Measurements from ENCODE around the gene SNRPA.
A peak's percentile ranks its signal among the peaks of the same experiment; 100 is the strongest.

SNRPA gene

GRCh38 chr19:40716482-40717324 is 34.3 kb upstream of the SNRPA start, which contains the start of the genes COQ8B and ITPKC:
COQ8B (minus strand) TSS chr19:40716886; CDS start chr19:40714632, 2,254 bp downstream.
ITPKC (plus strand) TSS chr19:40717112; CDS start chr19:40717136, 24 bp downstream.
- TF ChIP-seq GLIS3 (CRISPR knock-in tag; IDR thresholded peaks at IDR 0.05) (0 out of 2 replicates have a peak, but pooled peaks have one; percentile 54), ZNF70 (CRISPR knock-in tag; IDR thresholded peaks at IDR 0.05) (no peak), CSDC2 (CRISPR knock-in tag; IDR thresholded peaks at IDR 0.05) (0 out of 2 replicates have a peak, but pooled peaks have one; percentile 34)
- peak; percentile 55 for ATAC-seq

DNA sequence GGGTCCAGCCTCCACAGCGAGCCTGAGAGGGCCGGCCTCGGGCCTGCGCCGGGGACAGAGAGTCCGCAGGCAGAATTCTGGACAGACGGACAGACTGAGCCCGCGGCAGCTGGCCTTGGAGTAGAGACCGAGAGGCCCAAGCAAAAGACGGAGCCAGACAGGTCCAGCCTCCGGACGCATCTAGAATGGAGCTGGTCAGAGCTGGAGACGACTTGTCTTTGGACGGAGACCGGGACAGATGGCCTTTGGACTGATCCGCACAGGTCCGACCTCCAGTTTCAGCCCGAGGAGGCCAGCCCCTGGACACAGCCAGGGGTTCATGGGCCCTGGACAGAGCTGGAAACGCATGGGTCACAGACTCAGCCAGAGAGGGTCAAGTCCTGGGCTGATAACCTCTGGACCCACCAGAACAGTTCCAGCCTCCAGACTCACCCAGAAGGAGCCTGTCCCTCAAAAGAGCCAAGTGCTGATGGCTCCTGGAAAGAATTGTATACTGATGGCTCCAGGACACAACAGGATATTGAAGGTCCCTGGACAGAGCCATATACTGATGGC is 33.6 kb upstream of the SNRPA start:
- no peak for TF ChIP-seq ZFP3 (CRISPR knock-in tag; IDR thresholded peaks at IDR 0.05)
- no peak for TF ChIP-seq SNAI2 (CRISPR knock-in tag; IDR thresholded peaks at IDR 0.05)
- TF ChIP-seq POU6F1 (CRISPR knock-in tag; IDR thresholded peaks at IDR 0.05; ENCODE audit: borderline replicate concordance, low read depth): no peak
- TF ChIP-seq, protein P1, sequence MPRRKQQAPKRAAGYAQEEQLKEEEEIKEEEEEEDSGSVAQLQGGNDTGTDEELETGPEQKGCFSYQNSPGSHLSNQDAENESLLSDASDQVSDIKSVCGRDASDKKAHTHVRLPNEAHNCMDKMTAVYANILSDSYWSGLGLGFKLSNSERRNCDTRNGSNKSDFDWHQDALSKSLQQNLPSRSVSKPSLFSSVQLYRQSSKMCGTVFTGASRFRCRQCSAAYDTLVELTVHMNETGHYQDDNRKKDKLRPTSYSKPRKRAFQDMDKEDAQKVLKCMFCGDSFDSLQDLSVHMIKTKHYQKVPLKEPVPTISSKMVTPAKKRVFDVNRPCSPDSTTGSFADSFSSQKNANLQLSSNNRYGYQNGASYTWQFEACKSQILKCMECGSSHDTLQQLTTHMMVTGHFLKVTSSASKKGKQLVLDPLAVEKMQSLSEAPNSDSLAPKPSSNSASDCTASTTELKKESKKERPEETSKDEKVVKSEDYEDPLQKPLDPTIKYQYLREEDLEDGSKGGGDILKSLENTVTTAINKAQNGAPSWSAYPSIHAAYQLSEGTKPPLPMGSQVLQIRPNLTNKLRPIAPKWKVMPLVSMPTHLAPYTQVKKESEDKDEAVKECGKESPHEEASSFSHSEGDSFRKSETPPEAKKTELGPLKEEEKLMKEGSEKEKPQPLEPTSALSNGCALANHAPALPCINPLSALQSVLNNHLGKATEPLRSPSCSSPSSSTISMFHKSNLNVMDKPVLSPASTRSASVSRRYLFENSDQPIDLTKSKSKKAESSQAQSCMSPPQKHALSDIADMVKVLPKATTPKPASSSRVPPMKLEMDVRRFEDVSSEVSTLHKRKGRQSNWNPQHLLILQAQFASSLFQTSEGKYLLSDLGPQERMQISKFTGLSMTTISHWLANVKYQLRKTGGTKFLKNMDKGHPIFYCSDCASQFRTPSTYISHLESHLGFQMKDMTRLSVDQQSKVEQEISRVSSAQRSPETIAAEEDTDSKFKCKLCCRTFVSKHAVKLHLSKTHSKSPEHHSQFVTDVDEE (CRISPR knock-in tag; IDR thresholded peaks at IDR 0.05): no peak
- no peak for TF ChIP-seq GLIS3 (CRISPR knock-in tag; IDR thresholded peaks at IDR 0.05)
- TF ChIP-seq BACH2 (CRISPR knock-in tag; IDR thresholded peaks at IDR 0.05; ENCODE audit: borderline replicate concordance): no peak
- TF ChIP-seq TOX (CRISPR knock-in tag; IDR thresholded peaks at IDR 0.05; ENCODE audit: borderline replicate concordance): no peak
- no peak for TF ChIP-seq ZNF565 (CRISPR knock-in tag; conservative IDR thresholded peaks at IDR 0.05; ENCODE audit: low read depth)

DNA sequence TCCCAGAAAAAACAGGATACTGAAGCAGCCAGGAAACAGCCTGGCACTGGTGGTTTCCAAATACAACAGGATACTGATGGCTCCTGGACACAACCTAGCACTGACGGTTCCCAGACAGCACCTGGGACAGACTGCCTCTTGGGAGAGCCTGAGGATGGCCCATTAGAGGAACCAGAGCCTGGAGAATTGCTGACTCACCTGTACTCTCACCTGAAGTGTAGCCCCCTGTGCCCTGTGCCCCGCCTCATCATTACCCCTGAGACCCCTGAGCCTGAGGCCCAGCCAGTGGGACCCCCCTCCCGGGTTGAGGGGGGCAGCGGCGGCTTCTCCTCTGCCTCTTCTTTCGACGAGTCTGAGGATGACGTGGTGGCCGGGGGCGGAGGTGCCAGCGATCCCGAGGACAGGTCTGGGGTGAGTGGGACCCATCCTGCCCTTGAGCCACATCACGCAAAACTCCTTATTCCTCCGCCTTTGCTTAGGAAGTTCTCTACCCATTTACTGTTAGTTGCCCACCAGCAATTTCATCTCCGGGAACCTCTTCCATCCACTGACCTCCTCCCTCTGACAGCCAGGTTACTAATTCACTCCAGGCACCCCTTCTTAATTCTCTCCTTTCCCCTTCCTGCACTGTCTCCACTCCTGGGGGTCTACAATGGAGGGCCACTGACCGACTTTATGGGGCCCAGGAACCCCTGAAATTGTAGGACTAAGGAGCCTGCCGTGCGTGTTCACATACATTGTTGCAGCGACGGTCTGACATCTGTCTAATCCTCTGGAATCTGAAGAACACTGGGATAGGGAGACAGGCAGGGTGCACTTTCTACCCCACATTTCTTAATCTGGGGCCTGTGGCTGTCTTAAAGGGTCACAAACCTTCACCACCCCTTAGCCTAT is 32.9 kb upstream of the SNRPA start:
- TF ChIP-seq GLIS3 (CRISPR knock-in tag; IDR thresholded peaks at IDR 0.05) (no peak), ZFP30 (CRISPR knock-in tag; IDR thresholded peaks at IDR 0.05) (no peak), ZFP3 (CRISPR knock-in tag; IDR thresholded peaks at IDR 0.05) (no peak), ZNF8 (CRISPR knock-in tag; IDR thresholded peaks at IDR 0.05) (no peak), CREB5 (CRISPR knock-in tag; IDR thresholded peaks at IDR 0.05; ENCODE audit: low read depth) (no peak), ZNF565 (CRISPR knock-in tag; conservative IDR thresholded peaks at IDR 0.05; ENCODE audit: low read depth) (no peak), ZNF70 (CRISPR knock-in tag; IDR thresholded peaks at IDR 0.05) (no peak), RARB (CRISPR knock-in tag; IDR thresholded peaks at IDR 0.05) (no peak), CSDC2 (CRISPR knock-in tag; IDR thresholded peaks at IDR 0.05) (no peak), TOX (CRISPR knock-in tag; IDR thresholded peaks at IDR 0.05; ENCODE audit: borderline replicate concordance) (no peak), ESRRG (CRISPR knock-in tag; IDR thresholded peaks at IDR 0.05) (no peak), ISL1 (CRISPR knock-in tag; IDR thresholded peaks at IDR 0.05) (no peak), ARNTL (CRISPR knock-in tag; IDR thresholded peaks at IDR 0.05; ENCODE audit: borderline replicate concordance, low read depth) (no peak)
- no peak for ATAC-seq

More for the DNA sequence above, 33.6 kb upstream of the SNRPA start:
- no peak for ATAC-seq

DNA sequence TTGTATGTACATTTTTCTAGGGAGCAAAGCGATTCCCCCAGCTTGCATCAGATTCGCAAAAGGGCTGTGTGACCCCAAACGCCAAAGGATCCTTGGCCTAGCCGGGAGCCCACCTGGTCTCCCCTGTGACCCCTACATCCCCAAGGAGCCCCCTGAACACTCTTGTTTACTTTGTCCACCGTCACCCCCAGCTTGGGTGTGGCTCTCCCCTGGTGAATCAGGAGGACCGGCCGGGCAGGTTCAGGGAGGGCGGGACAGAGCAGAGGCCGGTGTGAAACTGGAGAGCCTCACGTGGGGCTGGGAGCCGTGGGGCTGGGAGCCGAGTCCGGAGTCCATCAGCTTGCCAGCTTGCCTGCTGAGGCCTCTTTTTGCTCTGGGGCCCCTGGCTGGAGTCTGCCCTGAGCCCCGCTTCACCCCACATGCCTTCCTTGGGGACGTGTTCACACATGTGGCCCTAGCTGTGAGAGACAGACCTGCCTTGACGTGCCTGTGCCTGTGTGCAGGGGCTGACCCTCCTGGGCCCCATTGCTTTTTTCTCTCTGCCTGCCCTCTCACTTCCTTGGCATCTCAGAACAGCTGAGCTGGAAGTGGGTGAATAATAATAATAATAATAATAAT is 32.1 kb upstream of the SNRPA start:
- no peak for TF ChIP-seq ZFP3 (CRISPR knock-in tag; IDR thresholded peaks at IDR 0.05)
- TF ChIP-seq, protein P1 (CRISPR knock-in tag; IDR thresholded peaks at IDR 0.05): no peak
- no peak for TF ChIP-seq POU6F1 (CRISPR knock-in tag; IDR thresholded peaks at IDR 0.05; ENCODE audit: borderline replicate concordance, low read depth)
- TF ChIP-seq ISL1 (CRISPR knock-in tag; IDR thresholded peaks at IDR 0.05): no peak
- no peak for ATAC-seq
